Stimulated activated CD8-positive, alpha-beta memory T cell treated with anti-CD3 and anti-CD28 coated beads, Interleukin-12 subunit alpha, Interleukin-12 subunit beta, amount 100 ng/mL, for 4 hours (primary cell): ENCODE results near the gene INSYN2B.

Experiments
- DNase-seq: peaks from one replicate; pipeline ENCODE4 v3.0.0-alpha.2; 2020; ENCODE audit warnings: low read depth

The INSYN2B gene

DNA sequence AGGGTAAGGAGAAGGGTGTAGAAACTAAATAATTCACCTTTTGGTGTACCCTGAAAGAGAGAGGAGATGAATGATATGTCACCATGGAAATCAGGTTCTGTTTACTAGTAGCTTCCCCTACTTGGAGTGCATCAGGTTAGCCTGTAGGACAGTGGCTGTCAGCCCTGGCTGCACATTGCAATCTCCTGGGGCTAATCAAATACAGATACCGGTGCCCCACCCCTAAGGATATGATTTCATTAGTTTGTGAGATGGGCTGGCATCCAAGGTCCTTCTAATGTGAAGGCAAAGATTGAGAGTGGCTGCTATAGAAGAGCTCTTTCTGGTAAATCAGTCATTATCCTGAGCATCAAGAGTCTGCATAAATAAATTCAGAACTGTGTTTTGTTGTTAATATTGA lies 47.2 kb downstream of the INSYN2B start:
- DNase-seq, result no peak

GRCh38 chr5:169923988-169924387 lies 56.3 kb downstream of the INSYN2B start:
- DNase-seq, result no peak

DNA sequence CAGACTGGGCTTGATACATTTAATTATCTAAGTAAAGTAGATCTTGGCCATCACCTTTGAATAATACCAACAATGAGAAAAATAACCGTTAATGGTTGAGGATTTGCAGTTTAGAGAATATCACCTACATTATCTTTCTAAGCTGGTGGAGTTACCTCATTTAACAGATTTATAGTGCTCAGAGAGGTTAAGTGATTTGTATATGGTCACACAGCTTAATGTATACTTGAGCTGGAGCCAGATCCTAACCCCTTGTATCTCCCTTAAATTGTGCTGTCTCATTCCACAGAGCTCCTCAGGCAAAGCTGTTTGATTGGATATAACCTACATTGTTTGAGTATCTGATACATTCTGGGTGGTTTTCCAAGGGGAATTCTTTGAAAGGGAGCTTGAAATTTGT lies 57.8 kb downstream of the INSYN2B start:
- no peak for DNase-seq

DNA sequence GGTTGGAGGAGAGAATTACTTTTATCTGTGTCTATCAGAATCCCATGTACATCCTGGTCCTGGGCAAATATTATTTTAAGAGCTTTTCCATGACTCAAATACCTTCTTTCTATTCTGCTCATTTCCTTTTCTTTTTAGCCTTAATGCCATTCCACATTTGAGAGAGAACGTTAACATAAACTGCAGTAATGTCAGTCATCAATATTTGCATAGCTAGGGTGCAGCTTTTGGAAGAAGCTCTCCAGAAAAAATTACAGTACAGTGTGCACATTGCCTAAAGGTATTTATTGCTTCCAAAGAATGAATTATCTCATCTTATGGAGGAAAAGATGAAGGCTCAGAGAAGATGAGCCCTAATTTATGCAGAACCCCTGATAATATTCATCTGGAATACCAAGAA lies 58.3 kb downstream of the INSYN2B start:
- no peak for DNase-seq

GRCh38 chr5:169921384-169921783 lies 58.9 kb downstream of the INSYN2B start:
- no peak for DNase-seq

- no peak for DNase-seq
Measured at GRCh38 chr5:169920474-169920873, 59.8 kb downstream of the INSYN2B start.

GRCh38 chr5:169918228-169918627 lies 62.1 kb downstream of the INSYN2B start:
- DNase-seq, result no peak

GRCh38 chr5:169917500-169917899 lies 62.8 kb downstream of the INSYN2B start:
- DNase-seq, result no peak

- DNase-seq, result no peak
Measured at GRCh38 chr5:169914766-169915165, 65.5 kb downstream of the INSYN2B start.

- no peak for DNase-seq
Measured at GRCh38 chr5:169913479-169913878, 66.8 kb downstream of the INSYN2B start.

GRCh38 chr5:169911448-169912212 lies 68.7 kb downstream of the INSYN2B start:
- DNase-seq, result no peak

DNA sequence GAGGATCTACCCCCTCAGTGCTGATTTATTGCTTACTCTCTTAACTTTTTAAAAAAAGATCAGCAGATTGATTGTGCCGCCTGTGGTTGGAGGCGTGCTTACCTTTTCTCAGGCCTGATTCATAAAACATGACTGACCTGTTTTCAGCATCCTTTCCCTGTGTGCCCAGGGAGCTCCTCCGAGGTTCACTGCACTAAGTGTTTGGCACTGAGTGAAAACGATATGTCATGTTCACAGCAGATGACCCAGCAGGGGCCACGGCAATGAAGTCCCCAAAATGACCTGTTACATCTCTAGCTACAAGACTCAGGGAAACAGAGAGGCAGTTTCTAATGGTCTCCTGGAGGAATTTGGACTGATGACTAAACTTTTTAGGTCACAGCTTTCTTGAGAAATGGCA lies 69.9 kb downstream of the INSYN2B start:
- DNase-seq, result no peak

DNA sequence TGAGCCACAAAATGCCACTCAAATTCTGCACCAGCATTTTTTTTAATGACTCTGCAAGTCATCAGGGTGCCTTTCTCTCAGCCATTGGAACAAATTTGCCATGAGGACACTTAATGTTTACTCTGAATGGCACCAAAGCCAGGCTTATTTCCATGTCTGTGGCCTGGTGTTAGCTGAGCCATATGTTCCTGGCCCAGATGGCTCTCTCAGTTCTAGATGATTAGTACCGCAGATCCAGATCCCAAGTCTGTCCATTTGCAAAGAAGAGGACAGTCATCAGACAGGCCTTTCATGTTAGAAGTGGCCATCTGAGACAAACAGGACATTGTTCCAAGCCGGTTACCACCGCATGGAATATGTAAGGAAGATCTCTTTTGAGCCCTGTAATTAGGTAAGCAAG lies 70.3 kb downstream of the INSYN2B start:
- no peak for DNase-seq

DNA sequence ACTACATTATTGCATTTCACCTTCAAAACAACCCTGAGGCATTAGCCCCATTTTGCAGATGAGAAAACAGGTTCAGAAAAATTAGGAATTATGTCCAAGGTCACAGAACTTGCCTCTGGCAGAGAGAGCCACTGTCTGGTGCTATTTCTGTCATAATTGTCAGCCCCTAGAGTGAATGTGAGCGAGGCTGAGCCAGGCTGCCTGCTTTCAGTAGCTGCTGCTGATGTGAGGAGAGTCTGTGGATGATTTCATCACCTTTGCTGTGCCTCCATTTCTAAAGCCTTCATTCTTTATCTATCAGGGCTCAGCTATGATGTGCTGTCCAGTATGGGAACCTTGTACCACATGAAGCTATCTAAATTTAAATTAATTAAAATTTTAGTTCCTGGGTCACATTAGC lies 71.4 kb downstream of the INSYN2B start:
- DNase-seq, result no peak

DNA sequence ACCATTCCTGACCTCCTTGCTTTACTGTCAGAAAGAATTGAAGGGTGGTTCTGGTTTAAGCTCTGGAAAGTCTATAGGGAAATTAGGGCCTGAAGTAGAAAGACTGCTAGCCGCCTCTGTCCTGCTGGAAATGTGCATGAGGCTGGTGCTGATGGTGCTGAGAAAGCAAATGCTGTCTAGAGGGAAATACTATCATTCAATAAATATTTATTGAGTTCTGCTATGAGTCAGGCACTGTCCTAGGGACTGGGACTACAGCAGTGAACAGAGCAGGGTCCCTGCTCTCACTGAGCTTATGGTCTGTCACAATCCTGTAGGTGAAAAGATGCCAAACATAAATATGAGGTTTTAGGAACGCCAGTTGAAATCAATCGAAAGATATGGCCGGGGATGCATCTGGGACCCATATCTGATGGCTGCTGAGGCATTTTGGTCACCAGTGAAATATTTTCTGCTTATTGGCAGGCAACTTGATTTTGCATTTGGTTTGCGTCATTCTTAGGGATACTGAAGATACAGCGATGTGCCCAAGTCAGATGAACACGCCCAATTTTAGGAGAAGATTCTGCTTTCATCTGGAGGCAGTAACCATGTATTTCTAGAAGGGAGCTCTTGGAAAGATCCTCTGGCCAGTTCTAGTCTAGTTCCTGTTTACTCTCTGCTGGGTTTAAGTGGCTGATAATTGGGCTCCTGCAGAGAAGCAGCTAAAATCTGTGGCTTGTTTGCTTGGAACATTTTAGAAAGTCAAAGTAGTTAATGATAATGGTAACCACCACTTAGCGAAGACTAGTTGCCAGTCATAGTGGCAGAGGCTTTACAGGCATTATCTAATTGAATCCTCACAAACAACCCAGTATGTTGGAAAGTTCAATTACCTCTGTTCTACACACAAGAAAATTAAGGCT lies 73.3 kb downstream of the INSYN2B start:
- no peak for DNase-seq

DNA sequence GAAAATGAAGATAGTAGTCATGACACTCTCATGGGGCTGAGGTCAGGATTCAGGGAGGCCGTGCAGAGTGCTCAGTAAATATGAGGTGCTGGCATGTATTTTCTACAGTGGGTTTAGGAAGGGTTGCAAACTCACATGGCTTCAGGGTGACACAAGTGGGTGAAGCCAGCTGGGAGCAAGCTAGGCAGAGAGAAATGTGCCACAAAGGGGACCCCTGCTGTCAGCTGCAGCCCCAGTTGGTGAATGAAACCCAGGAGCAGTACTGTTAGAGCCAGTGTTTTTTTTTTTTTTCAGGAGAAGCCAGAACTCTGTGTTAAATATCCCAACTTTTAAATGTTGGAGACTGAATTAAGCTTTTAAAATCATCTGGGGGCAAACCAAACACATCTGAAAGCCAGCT lies 75.3 kb downstream of the INSYN2B start:
- DNase-seq, result no peak

DNA sequence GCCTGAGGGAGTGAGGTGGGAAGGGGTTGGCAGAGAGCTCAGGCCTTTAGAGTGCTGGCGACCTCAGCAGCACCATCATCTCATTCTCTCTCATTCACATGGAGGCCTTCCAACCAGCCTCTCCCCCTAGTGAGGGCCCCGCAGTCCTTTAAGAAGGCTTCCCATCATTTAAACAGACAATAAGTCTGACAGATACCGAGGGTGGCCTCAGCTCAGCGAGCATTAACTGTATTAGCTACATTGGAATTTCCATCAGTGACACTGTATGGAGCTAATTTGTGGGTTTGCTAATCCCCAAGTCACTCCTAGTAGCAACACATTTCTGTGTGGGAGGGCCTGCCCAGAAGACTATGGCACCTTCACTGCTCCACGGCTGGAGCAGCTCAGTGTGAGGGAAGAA lies 75.8 kb downstream of the INSYN2B start:
- no peak for DNase-seq

DNA sequence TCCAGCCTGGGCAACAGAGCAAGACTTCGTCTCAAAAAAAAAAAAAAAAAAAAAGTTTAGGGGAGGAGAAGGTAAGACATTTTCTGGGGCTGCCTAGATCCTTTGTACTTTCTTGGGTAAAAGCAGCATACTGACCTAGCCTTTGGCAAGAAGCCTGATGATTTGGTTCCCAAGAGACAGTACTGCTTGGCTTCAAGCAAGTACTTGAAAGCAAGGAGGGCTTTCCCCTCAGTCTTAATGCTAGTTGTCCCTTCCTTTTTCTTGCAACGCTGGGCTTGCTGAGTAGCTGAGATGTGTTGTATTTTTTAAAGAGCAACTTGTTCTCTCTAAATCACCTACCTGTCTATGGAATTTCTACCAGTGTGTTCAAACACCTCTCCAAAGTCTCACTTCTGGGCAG lies 76.2 kb downstream of the INSYN2B start:
- DNase-seq, result no peak

DNA sequence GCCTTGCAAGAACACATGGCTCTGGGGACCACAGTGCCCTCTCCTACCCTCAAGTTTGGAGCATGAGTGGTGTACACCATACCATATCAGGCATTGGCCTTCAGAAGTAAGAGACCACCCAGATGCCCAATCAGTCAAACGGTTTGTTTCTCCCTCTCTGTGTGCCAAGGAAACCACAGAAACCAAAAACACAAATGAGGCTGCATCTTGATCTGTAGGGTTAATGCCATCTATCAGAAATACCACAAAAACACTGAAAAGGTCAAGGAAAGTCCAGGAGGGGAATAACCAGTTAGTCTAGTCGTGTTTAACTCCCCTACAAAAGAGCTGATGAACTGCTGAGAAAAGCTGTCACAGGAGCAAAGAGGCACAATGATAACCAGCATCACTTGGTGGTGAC lies 78.4 kb downstream of the INSYN2B start:
- no peak for DNase-seq

DNA sequence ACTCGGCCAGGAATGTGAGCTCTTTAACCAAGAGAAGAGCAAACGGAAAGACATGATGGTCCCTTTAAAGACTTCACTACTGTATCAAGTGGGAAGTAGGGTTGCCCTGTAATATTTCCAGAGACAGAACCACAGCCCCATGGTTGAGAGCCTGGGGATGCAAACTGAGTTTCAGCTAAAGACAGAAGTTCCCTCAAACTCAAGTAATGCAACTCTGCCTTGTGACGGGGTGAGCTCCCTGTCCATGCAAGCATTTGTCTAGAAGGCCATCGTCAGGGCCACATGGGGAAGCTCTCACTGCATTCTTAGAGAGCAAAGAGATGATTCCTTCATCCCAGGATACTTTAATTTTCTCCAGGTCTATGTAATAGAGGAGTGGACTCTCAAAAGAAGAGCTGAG lies 82.8 kb downstream of the INSYN2B start:
- DNase-seq, result no peak

GRCh38 chr5:169895926-169896325 lies 84.4 kb downstream of the INSYN2B start:
- DNase-seq, result no peak

DNA sequence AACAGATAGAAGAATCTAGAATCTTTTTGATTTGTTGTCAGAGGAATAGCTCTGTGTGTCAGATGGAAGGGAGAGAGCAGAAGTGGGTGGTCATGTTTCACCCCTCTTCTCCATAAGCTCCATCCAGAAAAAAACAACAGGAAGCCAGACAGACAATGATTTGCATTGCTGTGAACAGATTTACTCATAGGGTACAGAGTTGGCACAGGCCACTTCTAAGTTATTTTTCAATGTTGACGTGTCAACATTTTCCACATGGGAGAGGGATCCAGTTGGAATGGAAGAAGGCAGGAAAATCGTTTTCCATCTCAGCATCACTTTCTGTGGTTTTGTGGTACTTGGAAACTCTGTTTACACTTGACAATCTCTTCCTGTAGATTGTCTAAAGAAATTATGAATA lies 86.7 kb downstream of the INSYN2B start:
- no peak for DNase-seq

GRCh38 chr5:169893010-169893409 lies 87.3 kb downstream of the INSYN2B start:
- DNase-seq, result no peak
